ENCODE data around the gene GMIP. TPM values are rescaled to one million over a fixed set of nuclear protein-coding genes. Genes with fewer than 3 reads are reported as not detected.
"Not testable (repeated sequence)": the region's sequence is repeated elsewhere in the genome, so short reads cannot be mapped to it uniquely, and the experiment has no call there.

Gene GMIP
- total RNA-seq, 2 experiments from 2014 or later, result 57.3 to 59.9 TPM

- Mint-ChIP-seq H3K27ac (no peak overlapping the region), H3K27me3 (no peaks in the 10 kb centered on the region), H3K4me3 (no peak overlapping the region), H3K36me3 (ENCODE audit: low read depth) (peaks cover 83% of the 10 kb centered on the region), H3K4me1 (ENCODE audit: low read depth) (peaks cover 37% of the 10 kb centered on the region), H3K9me3 (peaks cover 33% of the 10 kb centered on the region)
- TF ChIP-seq CTCF (IDR thresholded peaks at IDR 0.05), result no peak
- DNase-seq (no peak), ATAC-seq (no peak)
- ChIA-PET POLR2A (interaction anchor here (0.9 to 1.1 kb wide), 2 partner anchors 12 to 59 kb away, joined by 3 to 6 read pairs; no protein-coding TSS in a partner anchor), CTCF (interaction anchor here (1.5 kb wide), 1 partner anchor 140 kb away, joined by 3 read pairs; no protein-coding TSS in a partner anchor)
- intact Hi-C loops (cut with micrococcal nuclease), result no loop called here
Measured at GRCh38 chr19:19672816-19673215, 29.4 kb upstream of the GMIP start.

GRCh38 chr19:19670070-19670551 is 26.7 kb upstream of the GMIP start:
- intact Hi-C loops (cut with micrococcal nuclease), result no loop called here
- Mint-ChIP-seq H3K4me1 (ENCODE audit: low read depth) (peaks cover 31% of the 10 kb centered on the region), H3K27me3 (no peaks in the 10 kb centered on the region), H3K4me3 (peak overlapping the region; percentile 78), H3K27ac (peak overlapping the region; percentile 94), H3K36me3 (ENCODE audit: low read depth) (peaks cover 66% of the 10 kb centered on the region), H3K9me3 (peaks cover 13% of the 10 kb centered on the region)
- DNase-seq (peak; percentile 23), ATAC-seq (no peak)
- no peak for TF ChIP-seq CTCF (IDR thresholded peaks at IDR 0.05)
- ChIA-PET POLR2A (interaction anchor here (0.9 to 3.5 kb wide), 9 partner anchors 16 to 198 kb away, joined by 3 to 18 read pairs (median 3); partner anchors contain the start of genes NDUFA13, TSSK6, ZNF253 and ZNF506), CTCF (no interaction called here)

- ATAC-seq (peak; percentile 80), DNase-seq (peak; percentile 99)
- Mint-ChIP-seq H3K9me3 (peaks cover 8% of the 10 kb centered on the region), H3K4me1 (ENCODE audit: low read depth) (peaks cover 24% of the 10 kb centered on the region), H3K4me3 (peak within 1 kb of the TSS; percentile 78), H3K27me3 (no peaks in the 10 kb centered on the region), H3K36me3 (ENCODE audit: low read depth) (peaks cover 51% of the 10 kb centered on the region), H3K27ac (peak within 1 kb of the TSS; percentile 94)
- ChIA-PET CTCF (interaction anchor here (2.3 kb wide), 1 partner anchor 136 kb away, joined by 9 read pairs; no protein-coding TSS in a partner anchor), POLR2A (interaction anchor here (0.6 to 3.5 kb wide), 27 partner anchors 10 to 233 kb away, joined by 3 to 18 read pairs (median 3); partner anchors contain the start of genes ZNF14, ZNF253, ZNF506 and ZNF93)
- TF ChIP-seq CTCF (IDR thresholded peaks at IDR 0.05), result no peak
- intact Hi-C loops (cut with micrococcal nuclease), result loop anchor here (10.0 kb wide), 1 partner anchor 146 kb away; no protein-coding TSS in a partner anchor
Measured at GRCh38 chr19:19668230-19669012, 25.0 kb upstream of the GMIP start, which contains the start of gene ZNF101. TSS of gene ZNF101 (plus strand) at chr19:19668839. CDS start at chr19:19668964, 125 bp downstream.

GRCh38 chr19:19665420-19665948 is 22.0 kb upstream of the GMIP start:
- H3K4me3 Mint-ChIP-seq, result peak overlapping the region; percentile 21
- DNase-seq, H3K9me3 Mint-ChIP-seq, ATAC-seq, CTCF ChIA-PET, H3K27me3 Mint-ChIP-seq: not testable (repeated sequence)
- H3K27ac Mint-ChIP-seq, result peak overlapping the region; percentile 46
- peaks cover 33% of the 10 kb centered on the region for H3K4me1 Mint-ChIP-seq (ENCODE audit: low read depth)
- POLR2A ChIA-PET, result interaction anchor here (0.9 to 1.0 kb wide), 2 partner anchors 13 to 130 kb away, joined by 3 read pairs; no protein-coding TSS in a partner anchor
- intact Hi-C loops (cut with micrococcal nuclease), result loop anchor here (10.0 kb wide), 1 partner anchor 149 kb away; no protein-coding TSS in a partner anchor
- H3K36me3 Mint-ChIP-seq (ENCODE audit: low read depth), result peaks cover 45% of the 10 kb centered on the region
